Prostate gland (tissue), 2 donors: Measurements from ENCODE around the gene ITPR1.

Experiments used
- CTCF ChIP-seq, 4 experiments: fragments of 200-600 bp in 2 of 4; fragments of 450-650 bp in 2 of 4; sonication (generic) in 2 of 4; IDR thresholded peaks; 1 replicate in 3 of 4; 2 replicates in 1 of 4; pipeline ENCODE4 v1.5.1; 2016 to 2019; ENCODE audit warnings: antibody characterized with exemption in 4 of 4, mild to moderate bottlenecking in 2 of 4, moderate library complexity in 2 of 4
- POLR2A ChIP-seq: fragments of 450-650 bp; IDR thresholded peaks from one replicate; pipeline ENCODE4 v1.6.1; 2016; ENCODE audit warnings: antibody characterized with exemption, mild to moderate bottlenecking

GRCh38 chr3:4584456-4585249 lies 91.5 kb downstream of the ITPR1 start:
- TF ChIP-seq POLR2A (no peak), CTCF (IDR thresholded peaks at IDR 0.05) (peak in 2 of 4 experiments; percentile 11 to 26)
